Measurements from ENCODE around the gene XRCC4. TPM values are rescaled to one million over a fixed set of nuclear protein-coding genes. Genes with fewer than 3 reads are reported as not detected.

The XRCC4 gene
- total RNA-seq, 1 experiment from 2014 or later: 7.1 TPM

GRCh38 chr5:83125560-83125959, 48.2 kb downstream of the XRCC4 start:
- no peak overlapping the region for H3K27ac Mint-ChIP-seq (ENCODE audit: low read depth, unreplicated experiment)
- no peaks in the 10 kb centered on the region for H3K36me3 Mint-ChIP-seq (ENCODE audit: insufficient read depth, unreplicated experiment)
- no peaks in the 10 kb centered on the region for H3K4me1 Mint-ChIP-seq (ENCODE audit: insufficient read depth, unreplicated experiment)
- H3K27me3 Mint-ChIP-seq (ENCODE audit: insufficient read depth, unreplicated experiment): no peaks in the 10 kb centered on the region
- ChIA-PET CTCF (interaction anchor here (0.6 kb wide), 1 partner anchor 36 kb away, joined by 3 read pairs; no protein-coding TSS in a partner anchor), POLR2A (interaction anchor here (0.6 kb wide), 1 partner anchor 50 kb away, joined by 3 read pairs; no protein-coding TSS in a partner anchor)
- TF ChIP-seq, protein P1, sequence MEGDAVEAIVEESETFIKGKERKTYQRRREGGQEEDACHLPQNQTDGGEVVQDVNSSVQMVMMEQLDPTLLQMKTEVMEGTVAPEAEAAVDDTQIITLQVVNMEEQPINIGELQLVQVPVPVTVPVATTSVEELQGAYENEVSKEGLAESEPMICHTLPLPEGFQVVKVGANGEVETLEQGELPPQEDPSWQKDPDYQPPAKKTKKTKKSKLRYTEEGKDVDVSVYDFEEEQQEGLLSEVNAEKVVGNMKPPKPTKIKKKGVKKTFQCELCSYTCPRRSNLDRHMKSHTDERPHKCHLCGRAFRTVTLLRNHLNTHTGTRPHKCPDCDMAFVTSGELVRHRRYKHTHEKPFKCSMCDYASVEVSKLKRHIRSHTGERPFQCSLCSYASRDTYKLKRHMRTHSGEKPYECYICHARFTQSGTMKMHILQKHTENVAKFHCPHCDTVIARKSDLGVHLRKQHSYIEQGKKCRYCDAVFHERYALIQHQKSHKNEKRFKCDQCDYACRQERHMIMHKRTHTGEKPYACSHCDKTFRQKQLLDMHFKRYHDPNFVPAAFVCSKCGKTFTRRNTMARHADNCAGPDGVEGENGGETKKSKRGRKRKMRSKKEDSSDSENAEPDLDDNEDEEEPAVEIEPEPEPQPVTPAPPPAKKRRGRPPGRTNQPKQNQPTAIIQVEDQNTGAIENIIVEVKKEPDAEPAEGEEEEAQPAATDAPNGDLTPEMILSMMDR (IDR thresholded peaks at IDR 0.05; ENCODE audit: unreplicated experiment): no peak
- BruUV-seq (replicated peaks): no TSS peak
- peaks cover under 1% of the 10 kb centered on the region for H3K9me3 Mint-ChIP-seq (ENCODE audit: unreplicated experiment)
- intact Hi-C loops (cut with micrococcal nuclease): no loop called here
- DNase-seq (ENCODE audit: unreplicated experiment): no peak
- H3K4me3 Mint-ChIP-seq (ENCODE audit: unreplicated experiment): no peak overlapping the region

- POLR2A ChIA-PET: no interaction called here
- no peak overlapping the region for H3K4me3 Mint-ChIP-seq (ENCODE audit: unreplicated experiment)
- DNase-seq (ENCODE audit: unreplicated experiment): no peak
- TF ChIP-seq, protein P1 (IDR thresholded peaks at IDR 0.05; ENCODE audit: unreplicated experiment): no peak
- intact Hi-C loops (cut with micrococcal nuclease): no loop called here
- H3K9me3 Mint-ChIP-seq (ENCODE audit: unreplicated experiment): peaks cover 7% of the 10 kb centered on the region
- no peaks in the 10 kb centered on the region for H3K4me1 Mint-ChIP-seq (ENCODE audit: insufficient read depth, unreplicated experiment)
- H3K27me3 Mint-ChIP-seq (ENCODE audit: insufficient read depth, unreplicated experiment): no peaks in the 10 kb centered on the region
- CTCF ChIA-PET: interaction anchor here (0.5 to 0.7 kb wide), 2 partner anchors 19 to 45 kb away, joined by 3 to 4 read pairs; no protein-coding TSS in a partner anchor
- H3K36me3 Mint-ChIP-seq (ENCODE audit: insufficient read depth, unreplicated experiment): no peaks in the 10 kb centered on the region
- BruUV-seq (replicated peaks): no TSS peak
- H3K27ac Mint-ChIP-seq (ENCODE audit: low read depth, unreplicated experiment): no peak overlapping the region
These were observed 49.2 kb downstream of the XRCC4 start for GRCh38 chr5:83126501-83126900.

DNA sequence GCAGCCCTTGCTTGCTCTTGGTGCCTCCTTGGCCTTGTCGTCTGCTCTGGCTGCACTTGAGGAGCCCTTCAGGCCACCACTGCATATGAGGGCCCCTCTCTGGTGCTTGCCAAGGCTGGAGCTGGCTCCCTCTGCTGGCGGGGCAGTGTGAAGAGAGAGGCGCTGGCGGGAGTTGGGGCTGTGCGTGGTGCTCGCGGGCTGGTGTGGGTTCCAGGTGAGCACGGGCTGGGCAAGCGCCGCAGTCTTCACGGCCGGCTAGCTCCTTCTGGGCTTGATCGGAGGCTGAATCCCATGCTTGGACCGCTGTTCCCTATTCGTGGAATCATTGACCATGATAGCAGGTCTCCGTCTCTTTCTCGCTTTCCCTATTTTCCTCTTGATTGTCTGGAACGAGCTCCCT, 56.5 kb downstream of the XRCC4 start:
- intact Hi-C loops (cut with micrococcal nuclease): no loop called here
- TF ChIP-seq, protein P1 (IDR thresholded peaks at IDR 0.05; ENCODE audit: unreplicated experiment): no peak

GRCh38 chr5:83142526-83142925, 65.2 kb downstream of the XRCC4 start:
- no peaks in the 10 kb centered on the region for H3K27me3 Mint-ChIP-seq (ENCODE audit: insufficient read depth, unreplicated experiment)
- no TSS peak for BruUV-seq (replicated peaks)
- H3K4me1 Mint-ChIP-seq (ENCODE audit: insufficient read depth, unreplicated experiment): peaks cover 5% of the 10 kb centered on the region
- H3K4me3 Mint-ChIP-seq (ENCODE audit: unreplicated experiment): no peak overlapping the region
- TF ChIP-seq, protein P1 (IDR thresholded peaks at IDR 0.05; ENCODE audit: unreplicated experiment): no peak
- intact Hi-C loops (cut with micrococcal nuclease): no loop called here
- POLR2A ChIA-PET: no interaction called here
- no peak overlapping the region for H3K27ac Mint-ChIP-seq (ENCODE audit: low read depth, unreplicated experiment)
- no peaks in the 10 kb centered on the region for H3K36me3 Mint-ChIP-seq (ENCODE audit: insufficient read depth, unreplicated experiment)
- DNase-seq (ENCODE audit: unreplicated experiment): no peak
- CTCF ChIA-PET: no interaction called here
- no peaks in the 10 kb centered on the region for H3K9me3 Mint-ChIP-seq (ENCODE audit: unreplicated experiment)

More for the DNA sequence above, 56.5 kb downstream of the XRCC4 start:
- Mint-ChIP-seq H3K27me3 (ENCODE audit: insufficient read depth, unreplicated experiment) (no peaks in the 10 kb centered on the region), H3K9me3 (ENCODE audit: unreplicated experiment) (peaks cover 14% of the 10 kb centered on the region), H3K36me3 (ENCODE audit: insufficient read depth, unreplicated experiment) (no peaks in the 10 kb centered on the region), H3K4me1 (ENCODE audit: insufficient read depth, unreplicated experiment) (no peaks in the 10 kb centered on the region), H3K27ac (ENCODE audit: low read depth, unreplicated experiment) (no peak overlapping the region), H3K4me3 (ENCODE audit: unreplicated experiment) (no peak overlapping the region)
- BruUV-seq (replicated peaks): no TSS peak
- ChIA-PET CTCF (interaction anchor here (0.7 kb wide), 1 partner anchor 27 kb away, joined by 3 read pairs; no protein-coding TSS in a partner anchor), POLR2A (interaction anchor here (0.6 kb wide), 1 partner anchor 543 kb away, joined by 3 read pairs; no protein-coding TSS in a partner anchor)
- DNase-seq (ENCODE audit: unreplicated experiment): no peak

Data from MCF 10A (cell line).